ENCODE measurements around the gene TSC1. TPM values are rescaled to one million over a fixed set of nuclear protein-coding genes. Genes with fewer than 3 reads are reported as not detected.

Gene TSC1
- total RNA-seq, 1 experiment from 2014 or later, result 40.9 TPM

- TF ChIP-seq EZH2 (IDR thresholded peaks at IDR 0.05; ENCODE audit: borderline replicate concordance, low read depth, low read length, poor library complexity, severe bottlenecking) (no peak), CTCF (conservative IDR thresholded peaks at IDR 0.05; ENCODE audit: low read depth, low read length) (no peak)
- H3K4me3 ChIP-seq (ENCODE audit: low read depth, low read length, poor library complexity, severe bottlenecking), result no peak overlapping the region
- no peaks in the 10 kb centered on the region for H3K27me3 ChIP-seq (replicated peaks; ENCODE audit: insufficient read depth, low read depth, low read length, poor library complexity)
- BruUV-seq (replicated peaks), result no TSS peak
- H3K4me1 ChIP-seq (ENCODE audit: insufficient read depth, low read length, poor library complexity, severe bottlenecking), result peaks cover 12% of the 10 kb centered on the region
- no peak for DNase-seq (ENCODE audit: low spot score)
- POLR2A ChIA-PET (ENCODE audit: low non-redundant PET), result no interaction called here
- H3K9me3 ChIP-seq (ENCODE audit: low read depth, low read length, poor library complexity, severe bottlenecking), result no peaks in the 10 kb centered on the region
- CTCF ChIA-PET, result no interaction called here
- intact Hi-C loops (cut with micrococcal nuclease; ENCODE audit: unreplicated experiment), result no loop called here
- H3K36me3 ChIP-seq (ENCODE audit: insufficient read depth, low read length, poor library complexity, severe bottlenecking), result no peaks in the 10 kb centered on the region
- H3K27ac ChIP-seq (ENCODE audit: low read depth, low read length, poor library complexity, severe bottlenecking), result no peak overlapping the region
Measured at GRCh38 chr9:132861666-132862065, 82.8 kb downstream of the TSC1 start.

- ChIA-PET CTCF (no interaction called here), POLR2A (ENCODE audit: low non-redundant PET) (no interaction called here)
- no peak for TF ChIP-seq CTCF (conservative IDR thresholded peaks at IDR 0.05; ENCODE audit: low read depth, low read length)
- Histone ChIP-seq H3K9me3 (ENCODE audit: low read depth, low read length, poor library complexity, severe bottlenecking) (no peaks in the 10 kb centered on the region), H3K36me3 (ENCODE audit: insufficient read depth, low read length, poor library complexity, severe bottlenecking) (no peaks in the 10 kb centered on the region), H3K27ac (ENCODE audit: low read depth, low read length, poor library complexity, severe bottlenecking) (no peak overlapping the region), H3K4me3 (ENCODE audit: low read depth, low read length, poor library complexity, severe bottlenecking) (no peak overlapping the region), H3K27me3 (replicated peaks; ENCODE audit: insufficient read depth, low read depth, low read length, poor library complexity) (no peaks in the 10 kb centered on the region), H3K4me1 (ENCODE audit: insufficient read depth, low read length, poor library complexity, severe bottlenecking) (peaks cover 12% of the 10 kb centered on the region)
- intact Hi-C loops (cut with micrococcal nuclease; ENCODE audit: unreplicated experiment), result no loop called here
- no peak for DNase-seq (ENCODE audit: low spot score)
- no TSS peak for BruUV-seq (replicated peaks)
Measured at GRCh38 chr9:132858751-132859150, 85.7 kb downstream of the TSC1 start.

GRCh38 chr9:132857616-132858342, 86.6 kb downstream of the TSC1 start:
- Histone ChIP-seq H3K4me3 (ENCODE audit: low read depth, low read length, poor library complexity, severe bottlenecking) (no peak overlapping the region), H3K27me3 (replicated peaks; ENCODE audit: insufficient read depth, low read depth, low read length, poor library complexity) (no peaks in the 10 kb centered on the region), H3K36me3 (ENCODE audit: insufficient read depth, low read length, poor library complexity, severe bottlenecking) (no peaks in the 10 kb centered on the region), H3K9me3 (ENCODE audit: low read depth, low read length, poor library complexity, severe bottlenecking) (no peaks in the 10 kb centered on the region), H3K27ac (ENCODE audit: low read depth, low read length, poor library complexity, severe bottlenecking) (no peak overlapping the region), H3K4me1 (ENCODE audit: insufficient read depth, low read length, poor library complexity, severe bottlenecking) (peaks cover 12% of the 10 kb centered on the region)
- peak; percentile 47 for DNase-seq (ENCODE audit: low spot score)
- TF ChIP-seq EZH2 (IDR thresholded peaks at IDR 0.05; ENCODE audit: borderline replicate concordance, low read depth, low read length, poor library complexity, severe bottlenecking) (no peak), CTCF (conservative IDR thresholded peaks at IDR 0.05; ENCODE audit: low read depth, low read length) (no peak)
- CTCF ChIA-PET, result no interaction called here
- BruUV-seq (replicated peaks), result no TSS peak
- intact Hi-C loops (cut with micrococcal nuclease; ENCODE audit: unreplicated experiment), result no loop called here
- POLR2A ChIA-PET (ENCODE audit: low non-redundant PET), result no interaction called here

Data from A673 (cell line).